Vein endothelial cell (primary cell): ENCODE measurements around the gene SLC13A4. TPM values are rescaled to one million over a fixed set of nuclear protein-coding genes. Genes with fewer than 3 reads are reported as not detected.

Source experiments
- small RNA-seq: library from RNA; depleted of rRNA; stranded (forward); fragments of <200 nt; gene quantifications from one replicate; pipeline ENCODE3, GENCODE V24; 2012
- total RNA-seq: library from RNA; depleted of rRNA; stranded (reverse); fragments of >200 nt; gene quantifications from 2 replicates; pipeline ENCODE4 v1.2.3, GENCODE V29; 2012

SLC13A4 gene, protein sequence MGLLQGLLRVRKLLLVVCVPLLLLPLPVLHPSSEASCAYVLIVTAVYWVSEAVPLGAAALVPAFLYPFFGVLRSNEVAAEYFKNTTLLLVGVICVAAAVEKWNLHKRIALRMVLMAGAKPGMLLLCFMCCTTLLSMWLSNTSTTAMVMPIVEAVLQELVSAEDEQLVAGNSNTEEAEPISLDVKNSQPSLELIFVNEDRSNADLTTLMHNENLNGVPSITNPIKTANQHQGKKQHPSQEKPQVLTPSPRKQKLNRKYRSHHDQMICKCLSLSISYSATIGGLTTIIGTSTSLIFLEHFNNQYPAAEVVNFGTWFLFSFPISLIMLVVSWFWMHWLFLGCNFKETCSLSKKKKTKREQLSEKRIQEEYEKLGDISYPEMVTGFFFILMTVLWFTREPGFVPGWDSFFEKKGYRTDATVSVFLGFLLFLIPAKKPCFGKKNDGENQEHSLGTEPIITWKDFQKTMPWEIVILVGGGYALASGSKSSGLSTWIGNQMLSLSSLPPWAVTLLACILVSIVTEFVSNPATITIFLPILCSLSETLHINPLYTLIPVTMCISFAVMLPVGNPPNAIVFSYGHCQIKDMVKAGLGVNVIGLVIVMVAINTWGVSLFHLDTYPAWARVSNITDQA
- not detected in 2 replicates for total RNA-seq

GRCh38 chr7:135728136-135728669 lies at the start of gene SLC13A4:
Gene SLC13A4, minus strand, starts transcription at chr7:135728186. Its CDS starts 690 bp downstream, at chr7:135727496.

GRCh38 chr7:135748770-135749169 lies 20.8 kb upstream of the SLC13A4 start, which contains the start of gene FAM180A:
Gene FAM180A, minus strand, starts transcription at chr7:135748813. Its CDS starts 233 bp downstream, at chr7:135748580.

DNA sequence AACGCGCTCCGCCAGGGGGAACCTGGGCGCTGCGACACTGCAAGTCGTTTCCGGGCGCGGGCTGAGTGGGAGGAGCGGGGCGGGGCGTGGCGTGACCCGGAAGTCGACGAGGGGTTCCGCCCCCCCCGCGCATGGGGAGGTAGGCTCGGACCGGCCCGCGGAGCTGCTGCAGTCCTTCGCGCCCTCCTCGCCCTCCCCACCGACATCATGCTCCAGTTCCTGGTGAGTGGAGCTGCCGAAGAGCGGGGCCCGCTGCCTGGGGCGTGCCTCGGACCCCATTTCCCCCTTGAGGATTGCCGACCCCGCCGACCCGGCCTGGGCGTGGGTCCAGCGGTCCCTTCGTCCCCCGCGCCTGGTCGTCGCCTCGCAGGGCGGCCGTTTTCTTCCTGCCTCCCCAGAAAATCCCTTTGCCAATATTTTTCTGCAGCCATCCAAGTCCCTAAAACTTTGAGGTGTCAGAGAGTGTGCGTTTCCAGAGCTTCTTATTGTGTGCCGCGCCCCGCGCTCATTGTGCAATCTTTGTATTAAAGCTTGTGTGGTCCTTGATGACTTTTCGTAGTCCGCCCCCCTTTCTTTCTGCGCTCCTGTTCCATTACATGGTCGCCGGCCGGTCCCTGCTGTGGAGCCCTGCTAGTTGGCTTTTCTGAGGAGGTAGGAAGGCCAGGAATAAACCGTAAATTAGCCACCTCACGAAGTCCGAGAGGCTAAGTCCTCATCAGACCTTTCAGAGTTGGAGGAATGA lies 65.4 kb downstream of the SLC13A4 start, which contains the start of gene STMP1:
TSS of gene STMP1 (plus strand) at position 142 of the 742 bp plus-strand sequence.

Small RNAs within 50 kb of the gene (small RNA-seq; reads per million reads assigned to genes)
- gene RNU6-1154P = not detected

Other genes starting within 250 kb of the SLC13A4 start
- 15.6 and 15.7 TPM in 2 replicates for gene CNOT4, start 218.1 kb downstream of the SLC13A4 start, total RNA-seq
- 63.7 and 87.8 TPM in 2 replicates for gene NUP205, start 170.3 kb downstream of the SLC13A4 start, total RNA-seq
- 10.8 and 11.1 TPM in 2 replicates for gene STMP1, start 65.7 kb downstream of the SLC13A4 start, total RNA-seq
- not detected in 2 replicates for gene FAM180A, start 20.6 kb upstream of the SLC13A4 start, total RNA-seq
- gene MTPN, start 249.2 kb upstream of the SLC13A4 start, total RNA-seq = 153 and 171 TPM in 2 replicates